Psoas muscle (tissue), 8 donors: ENCODE measurements around the gene ABLIM1. TPM values are rescaled to one million over a fixed set of nuclear protein-coding genes. Genes with fewer than 3 reads are reported as not detected.

Experiments used
- ATAC-seq, 4 donors: fragments of 200-7000 bp; cut with Tn5 transposase; one replicate each; pipeline ENCODE4 v1.9.1; 2020; ENCODE audit warnings: moderate library complexity in 3 of 4, mild to moderate bottlenecking in 2 of 4
- DNase-seq, 2 donors: peaks; one replicate each; pipeline ENCODE4 v3.0.0-alpha.2; 2020
- H3K27ac ChIP-seq: fragments of 200-600 bp; one replicate; pipeline ENCODE4 v1.8.0; 2022
- H3K27me3 ChIP-seq, 3 donors: fragments of 200-600 bp in 1 of 3; one replicate each; pipeline versions ENCODE4 v1.6.1 to v1.8.0; 2013 to 2022; ENCODE audit warnings: low read length in 2 of 3, mild to moderate bottlenecking in 2 of 3, moderate library complexity in 1 of 3; ENCODE audit not compliant: insufficient read depth in 3 of 3
- H3K36me3 ChIP-seq, 2 donors: fragments of 200-600 bp in 1 of 2; one replicate each; pipeline versions ENCODE4 v1.6.1 to v1.8.0; 2013 to 2022; ENCODE audit warnings: low read depth in 1 of 2, mild to moderate bottlenecking in 1 of 2, moderate library complexity in 1 of 2; ENCODE audit not compliant: insufficient read depth in 1 of 2
- H3K4me1 ChIP-seq: fragments of 200-600 bp; one replicate; pipeline ENCODE4 v1.8.0; 2022
- H3K4me3 ChIP-seq: fragments of 200-600 bp; one replicate; pipeline ENCODE4 v1.8.0; 2022; ENCODE audit warnings: mild to moderate bottlenecking
- H3K9me3 ChIP-seq: fragments of 200-600 bp; one replicate; pipeline ENCODE4 v1.8.0; 2022
- CTCF ChIP-seq: fragments of 200-600 bp; IDR thresholded peaks from one replicate; pipeline ENCODE4 v1.8.0; 2022; ENCODE audit warnings: antibody characterized with exemption
- WGBS, 3 donors: extraction: QIAGEN DNeasy Blood & Tissue Kit; methylation state at CpG; one replicate each; pipeline versions ENCODE4 v1.1.6 to v1.1.7; 2013; 5-methylcytosine and 5-hydroxymethylcytosine counted together
- intact Hi-C, 2 donors: fragments of 100-400 bp; cut with DNase I; formaldehyde crosslinking; loops; one replicate each; pipeline versions ENCODE4 v1.11.0 to v1.14.2; 2022
- polyA plus RNA-seq, 3 donors: library from polyadenylated mRNA; stranded (reverse); fragments of 200-250 nt; gene quantifications; one replicate each; pipeline ENCODE4 v1.2.3, GENCODE V29; 2013
- total RNA-seq, 4 donors: library from RNA; stranded (reverse); fragmentation: NEBNext Ultra II Directional in 2 of 4; extraction: Animal tissue kit (Norgen Biotek cat#: 25700) in 2 of 4; gene quantifications; one replicate each; pipeline versions ENCODE4 v1.2.1 to v1.2.4, GENCODE V29; 2021 to 2023
- donor health status: healthy with polysubstance abuse.
- donor health status: DM: no; HTN: no; CAD: no; lungs with moderate emphysema.
- donor health status: Bipolar disorder and iron deficiency.
- donor health status: healthy.
- donor health status: DM: yes; HTN: yes; CAD: no.
- donor health status: DM: no; HTN: no; CAD: no.
- donor health status: DM: no; HTN: no; CAD: no.
- donor health status: DM: yes; HTN: yes; CAD: no.

The ABLIM1 gene
- total and polyA plus RNA-seq, 7 donors, result 15.4 to 183 (median 21.8) TPM

DNA sequence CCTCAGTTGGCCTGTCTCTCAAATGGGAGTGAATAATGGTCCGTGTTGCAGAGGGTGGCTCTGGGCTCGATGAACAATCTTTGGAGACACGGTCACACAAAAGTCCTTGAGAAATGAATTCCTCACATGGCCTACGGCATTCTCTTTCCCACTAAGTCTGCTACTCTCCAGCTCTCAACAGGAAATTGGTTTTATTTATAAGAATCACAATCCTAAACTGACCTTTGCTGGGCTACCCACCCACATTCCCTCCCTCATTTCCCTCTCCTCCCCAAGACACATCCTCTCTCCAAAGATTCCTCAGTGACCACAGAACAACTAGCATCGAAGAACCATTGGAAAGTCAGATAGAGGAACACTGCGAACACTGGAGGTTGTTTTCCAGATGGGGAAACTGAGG is 258.5 kb downstream of the ABLIM1 start:
- Histone ChIP-seq H3K27me3 (peaks cover 0 to 86% (median 21%) of the 10 kb centered on the region in 3 donors), H3K4me1 (peaks cover 9% of the 10 kb centered on the region), H3K36me3 (no peaks in the 10 kb centered on the region), H3K27ac (no peak overlapping the region), H3K4me3 (no peak overlapping the region), H3K9me3 (no peaks in the 10 kb centered on the region)
- no peak for TF ChIP-seq CTCF
- ATAC-seq (no peak), DNase-seq (no peak)
- 54 to 73% (median 65%) methylated on average over 6 of the region's 6 CpGs for WGBS, 3 donors
- intact Hi-C loops, result no loop called here

GRCh38 chr10:114398587-114399331 is 259.3 kb downstream of the ABLIM1 start:
- Histone ChIP-seq H3K9me3 (no peaks in the 10 kb centered on the region), H3K36me3 (no peaks in the 10 kb centered on the region), H3K4me3 (no peak overlapping the region), H3K4me1 (peaks cover 7% of the 10 kb centered on the region), H3K27me3 (peaks cover 0 to 86% (median 17%) of the 10 kb centered on the region in 3 donors), H3K27ac (no peak overlapping the region)
- no peak for ATAC-seq
- TF ChIP-seq CTCF, result no peak
- intact Hi-C loops, result no loop called here
- WGBS, 3 donors, result 72 to 83% (median 79%) methylated on average over 10 of the region's 10 CpGs
- no peak for DNase-seq

- DNase-seq, result no peak
- Histone ChIP-seq H3K27me3 (peaks cover 0 to 79% (median 8%) of the 10 kb centered on the region in 3 donors), H3K27ac (no peak overlapping the region), H3K4me3 (no peak overlapping the region), H3K4me1 (no peaks in the 10 kb centered on the region), H3K36me3 (no peaks in the 10 kb centered on the region), H3K9me3 (no peaks in the 10 kb centered on the region)
- 26 to 67% (median 43%) methylated on average over 6 of the region's 6 CpGs for WGBS, 3 donors
- intact Hi-C loops, result no loop called here
- no peak for TF ChIP-seq CTCF
- ATAC-seq, result peak in 2 of 4 donors; percentile 23
Measured at GRCh38 chr10:114397651-114398145, 260.4 kb downstream of the ABLIM1 start.

- H3K9me3 ChIP-seq, result no peaks in the 10 kb centered on the region
- intact Hi-C loops, result no loop called here
- H3K4me3 ChIP-seq, result no peak overlapping the region
- H3K27ac ChIP-seq, result no peak overlapping the region
- no peak for TF ChIP-seq CTCF
- DNase-seq (no peak), ATAC-seq (no peak)
- H3K4me1 ChIP-seq, result no peaks in the 10 kb centered on the region
- 78 to 88% (median 84%) methylated on average over 2 of the region's 2 CpGs for WGBS, 3 donors
- H3K36me3 ChIP-seq, result no peaks in the 10 kb centered on the region
- H3K27me3 ChIP-seq, result peaks cover 0 to 69% (median 8%) of the 10 kb centered on the region in 3 donors
Measured at GRCh38 chr10:114396464-114396863, 261.6 kb downstream of the ABLIM1 start.
